ENCODE data around the gene SYTL2. TPM values are rescaled to one million over a fixed set of nuclear protein-coding genes. Genes with fewer than 3 reads are reported as not detected.

SYTL2 gene
- total and polyA plus RNA-seq, 2 experiments from 2014 or later = 3.4 to 7.2 TPM

DNA sequence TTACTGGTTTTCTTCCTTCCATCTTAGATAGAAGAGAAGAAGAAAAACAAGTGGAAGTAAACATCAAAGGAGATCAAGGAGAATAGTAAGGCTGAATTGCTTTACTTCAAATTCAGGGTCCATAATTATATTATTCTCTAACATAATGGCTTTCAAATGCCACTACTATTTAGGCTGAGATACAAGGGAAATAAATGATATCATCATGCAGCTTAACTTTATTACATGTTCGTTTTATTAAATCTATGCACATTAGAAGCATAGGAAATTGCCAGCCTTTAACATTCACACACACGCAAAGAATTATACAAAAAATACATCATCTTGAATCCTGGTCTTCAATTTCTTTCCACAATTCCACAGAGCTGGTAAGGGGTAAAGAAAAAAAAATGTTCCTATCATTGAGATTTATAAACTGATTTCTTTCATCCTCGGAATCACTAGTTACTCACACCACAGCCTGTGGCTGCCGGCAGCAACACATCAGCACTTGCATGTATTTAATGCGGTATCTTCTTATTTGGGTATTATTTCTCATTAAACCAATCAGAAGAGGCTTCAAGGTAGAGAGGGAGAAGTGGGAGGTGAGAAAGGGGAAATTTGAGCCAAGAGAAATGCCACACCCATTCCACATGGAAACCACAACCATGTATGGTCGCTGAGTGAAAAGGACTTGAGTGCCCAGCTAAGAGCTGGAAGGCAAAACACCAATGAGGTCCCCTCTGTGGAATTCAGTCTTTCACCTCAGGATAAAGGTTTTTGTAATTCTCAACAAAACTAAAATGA lies 26.3 kb downstream of the SYTL2 start:
- Histone ChIP-seq H3K36me3 (ENCODE audit: insufficient read depth) (no peaks in the 10 kb centered on the region), H3K27ac (ENCODE audit: low read depth) (no peak overlapping the region), H3K9me2 (ENCODE audit: insufficient read depth) (0 out of 2 replicates have a peak, but pooled peaks cover 10% of the 10 kb centered on the region), H4K20me1 (replicated peaks; ENCODE audit: insufficient read depth) (no peaks in the 10 kb centered on the region), H3K79me2 (replicated peaks; ENCODE audit: insufficient read depth) (no peaks in the 10 kb centered on the region), H2AFZ (no peak overlapping the region), H3K27me3 (ENCODE audit: insufficient read depth) (no peaks in the 10 kb centered on the region), H3K4me1 (ENCODE audit: insufficient read depth) (no peaks in the 10 kb centered on the region), H3K4me3 (no peak overlapping the region), H3F3A (replicated peaks; ENCODE audit: low read depth) (no peaks in the 10 kb centered on the region), H3K4me2 (no peak overlapping the region)
- H3K9me3 Mint-ChIP-seq = peaks cover 13% of the 10 kb centered on the region
- no peak for TF ChIP-seq NANOG (IDR thresholded peaks at IDR 0.05; ENCODE audit: borderline replicate concordance)
- TF ChIP-seq, protein P1, sequence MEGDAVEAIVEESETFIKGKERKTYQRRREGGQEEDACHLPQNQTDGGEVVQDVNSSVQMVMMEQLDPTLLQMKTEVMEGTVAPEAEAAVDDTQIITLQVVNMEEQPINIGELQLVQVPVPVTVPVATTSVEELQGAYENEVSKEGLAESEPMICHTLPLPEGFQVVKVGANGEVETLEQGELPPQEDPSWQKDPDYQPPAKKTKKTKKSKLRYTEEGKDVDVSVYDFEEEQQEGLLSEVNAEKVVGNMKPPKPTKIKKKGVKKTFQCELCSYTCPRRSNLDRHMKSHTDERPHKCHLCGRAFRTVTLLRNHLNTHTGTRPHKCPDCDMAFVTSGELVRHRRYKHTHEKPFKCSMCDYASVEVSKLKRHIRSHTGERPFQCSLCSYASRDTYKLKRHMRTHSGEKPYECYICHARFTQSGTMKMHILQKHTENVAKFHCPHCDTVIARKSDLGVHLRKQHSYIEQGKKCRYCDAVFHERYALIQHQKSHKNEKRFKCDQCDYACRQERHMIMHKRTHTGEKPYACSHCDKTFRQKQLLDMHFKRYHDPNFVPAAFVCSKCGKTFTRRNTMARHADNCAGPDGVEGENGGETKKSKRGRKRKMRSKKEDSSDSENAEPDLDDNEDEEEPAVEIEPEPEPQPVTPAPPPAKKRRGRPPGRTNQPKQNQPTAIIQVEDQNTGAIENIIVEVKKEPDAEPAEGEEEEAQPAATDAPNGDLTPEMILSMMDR (conservative IDR thresholded peaks at IDR 0.05; ENCODE audit: low read depth in 2 of 2) = no peak
- TF ChIP-seq ZNF114 (CRISPR knock-in tag; IDR thresholded peaks at IDR 0.05) = no peak
- no peak for TF ChIP-seq POLR2AphosphoS5 (IDR thresholded peaks at IDR 0.05; ENCODE audit: low read depth)
- TF ChIP-seq ZNF331 (CRISPR knock-in tag; IDR thresholded peaks at IDR 0.05; ENCODE audit: low read depth) = no peak
- TF ChIP-seq, protein P2, sequence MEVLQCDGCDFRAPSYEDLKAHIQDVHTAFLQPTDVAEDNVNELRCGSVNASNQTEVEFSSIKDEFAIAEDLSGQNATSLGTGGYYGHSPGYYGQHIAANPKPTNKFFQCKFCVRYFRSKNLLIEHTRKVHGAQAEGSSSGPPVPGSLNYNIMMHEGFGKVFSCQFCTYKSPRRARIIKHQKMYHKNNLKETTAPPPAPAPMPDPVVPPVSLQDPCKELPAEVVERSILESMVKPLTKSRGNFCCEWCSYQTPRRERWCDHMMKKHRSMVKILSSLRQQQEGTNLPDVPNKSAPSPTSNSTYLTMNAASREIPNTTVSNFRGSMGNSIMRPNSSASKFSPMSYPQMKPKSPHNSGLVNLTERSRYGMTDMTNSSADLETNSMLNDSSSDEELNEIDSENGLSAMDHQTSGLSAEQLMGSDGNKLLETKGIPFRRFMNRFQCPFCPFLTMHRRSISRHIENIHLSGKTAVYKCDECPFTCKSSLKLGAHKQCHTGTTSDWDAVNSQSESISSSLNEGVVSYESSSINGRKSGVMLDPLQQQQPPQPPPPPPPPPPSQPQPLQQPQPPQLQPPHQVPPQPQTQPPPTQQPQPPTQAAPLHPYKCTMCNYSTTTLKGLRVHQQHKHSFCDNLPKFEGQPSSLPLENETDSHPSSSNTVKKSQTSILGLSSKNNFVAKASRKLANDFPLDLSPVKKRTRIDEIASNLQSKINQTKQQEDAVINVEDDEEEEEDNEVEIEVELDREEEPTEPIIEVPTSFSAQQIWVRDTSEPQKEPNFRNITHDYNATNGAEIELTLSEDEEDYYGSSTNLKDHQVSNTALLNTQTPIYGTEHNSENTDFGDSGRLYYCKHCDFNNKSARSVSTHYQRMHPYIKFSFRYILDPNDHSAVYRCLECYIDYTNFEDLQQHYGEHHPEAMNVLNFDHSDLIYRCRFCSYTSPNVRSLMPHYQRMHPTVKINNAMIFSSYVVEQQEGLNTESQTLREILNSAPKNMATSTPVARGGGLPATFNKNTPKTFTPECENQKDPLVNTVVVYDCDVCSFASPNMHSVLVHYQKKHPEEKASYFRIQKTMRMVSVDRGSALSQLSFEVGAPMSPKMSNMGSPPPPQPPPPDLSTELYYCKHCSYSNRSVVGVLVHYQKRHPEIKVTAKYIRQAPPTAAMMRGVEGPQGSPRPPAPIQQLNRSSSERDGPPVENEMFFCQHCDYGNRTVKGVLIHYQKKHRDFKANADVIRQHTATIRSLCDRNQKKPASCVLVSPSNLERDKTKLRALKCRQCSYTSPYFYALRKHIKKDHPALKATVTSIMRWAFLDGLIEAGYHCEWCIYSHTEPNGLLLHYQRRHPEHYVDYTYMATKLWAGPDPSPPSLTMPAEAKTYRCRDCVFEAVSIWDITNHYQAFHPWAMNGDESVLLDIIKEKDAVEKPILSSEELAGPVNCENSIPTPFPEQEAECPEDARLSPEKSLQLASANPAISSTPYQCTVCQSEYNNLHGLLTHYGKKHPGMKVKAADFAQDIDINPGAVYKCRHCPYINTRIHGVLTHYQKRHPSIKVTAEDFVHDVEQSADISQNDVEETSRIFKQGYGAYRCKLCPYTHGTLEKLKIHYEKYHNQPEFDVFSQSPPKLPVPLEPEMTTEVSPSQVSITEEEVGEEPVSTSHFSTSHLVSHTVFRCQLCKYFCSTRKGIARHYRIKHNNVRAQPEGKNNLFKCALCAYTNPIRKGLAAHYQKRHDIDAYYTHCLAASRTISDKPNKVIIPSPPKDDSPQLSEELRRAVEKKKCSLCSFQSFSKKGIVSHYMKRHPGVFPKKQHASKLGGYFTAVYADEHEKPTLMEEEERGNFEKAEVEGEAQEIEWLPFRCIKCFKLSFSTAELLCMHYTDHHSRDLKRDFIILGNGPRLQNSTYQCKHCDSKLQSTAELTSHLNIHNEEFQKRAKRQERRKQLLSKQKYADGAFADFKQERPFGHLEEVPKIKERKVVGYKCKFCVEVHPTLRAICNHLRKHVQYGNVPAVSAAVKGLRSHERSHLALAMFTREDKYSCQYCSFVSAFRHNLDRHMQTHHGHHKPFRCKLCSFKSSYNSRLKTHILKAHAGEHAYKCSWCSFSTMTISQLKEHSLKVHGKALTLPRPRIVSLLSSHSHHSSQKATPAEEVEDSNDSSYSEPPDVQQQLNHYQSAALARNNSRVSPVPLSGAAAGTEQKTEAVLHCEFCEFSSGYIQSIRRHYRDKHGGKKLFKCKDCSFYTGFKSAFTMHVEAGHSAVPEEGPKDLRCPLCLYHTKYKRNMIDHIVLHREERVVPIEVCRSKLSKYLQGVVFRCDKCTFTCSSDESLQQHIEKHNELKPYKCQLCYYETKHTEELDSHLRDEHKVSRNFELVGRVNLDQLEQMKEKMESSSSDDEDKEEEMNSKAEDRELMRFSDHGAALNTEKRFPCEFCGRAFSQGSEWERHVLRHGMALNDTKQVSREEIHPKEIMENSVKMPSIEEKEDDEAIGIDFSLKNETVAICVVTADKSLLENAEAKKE (CRISPR knock-in tag; IDR thresholded peaks at IDR 0.05) = no peak
- no peak for TF ChIP-seq EZH2phosphoT487 (IDR thresholded peaks at IDR 0.05; ENCODE audit: unreplicated experiment)
- TF ChIP-seq, protein P3, sequence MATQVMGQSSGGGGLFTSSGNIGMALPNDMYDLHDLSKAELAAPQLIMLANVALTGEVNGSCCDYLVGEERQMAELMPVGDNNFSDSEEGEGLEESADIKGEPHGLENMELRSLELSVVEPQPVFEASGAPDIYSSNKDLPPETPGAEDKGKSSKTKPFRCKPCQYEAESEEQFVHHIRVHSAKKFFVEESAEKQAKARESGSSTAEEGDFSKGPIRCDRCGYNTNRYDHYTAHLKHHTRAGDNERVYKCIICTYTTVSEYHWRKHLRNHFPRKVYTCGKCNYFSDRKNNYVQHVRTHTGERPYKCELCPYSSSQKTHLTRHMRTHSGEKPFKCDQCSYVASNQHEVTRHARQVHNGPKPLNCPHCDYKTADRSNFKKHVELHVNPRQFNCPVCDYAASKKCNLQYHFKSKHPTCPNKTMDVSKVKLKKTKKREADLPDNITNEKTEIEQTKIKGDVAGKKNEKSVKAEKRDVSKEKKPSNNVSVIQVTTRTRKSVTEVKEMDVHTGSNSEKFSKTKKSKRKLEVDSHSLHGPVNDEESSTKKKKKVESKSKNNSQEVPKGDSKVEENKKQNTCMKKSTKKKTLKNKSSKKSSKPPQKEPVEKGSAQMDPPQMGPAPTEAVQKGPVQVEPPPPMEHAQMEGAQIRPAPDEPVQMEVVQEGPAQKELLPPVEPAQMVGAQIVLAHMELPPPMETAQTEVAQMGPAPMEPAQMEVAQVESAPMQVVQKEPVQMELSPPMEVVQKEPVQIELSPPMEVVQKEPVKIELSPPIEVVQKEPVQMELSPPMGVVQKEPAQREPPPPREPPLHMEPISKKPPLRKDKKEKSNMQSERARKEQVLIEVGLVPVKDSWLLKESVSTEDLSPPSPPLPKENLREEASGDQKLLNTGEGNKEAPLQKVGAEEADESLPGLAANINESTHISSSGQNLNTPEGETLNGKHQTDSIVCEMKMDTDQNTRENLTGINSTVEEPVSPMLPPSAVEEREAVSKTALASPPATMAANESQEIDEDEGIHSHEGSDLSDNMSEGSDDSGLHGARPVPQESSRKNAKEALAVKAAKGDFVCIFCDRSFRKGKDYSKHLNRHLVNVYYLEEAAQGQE (IDR thresholded peaks at IDR 0.05; ENCODE audit: unreplicated experiment) = no peak
- TF ChIP-seq JUNB (IDR thresholded peaks at IDR 0.05; ENCODE audit: unreplicated experiment) = no peak
- no peak for TF ChIP-seq EZH2 (IDR thresholded peaks at IDR 0.05; ENCODE audit: low read depth, unreplicated experiment)
- no peaks in the 10 kb centered on the region for H3K27me3 Mint-ChIP-seq (ENCODE audit: insufficient read depth, low read depth, poor library complexity)
- peak; percentile 29 for DNase-seq (ENCODE audit: low spot score)
- no peak overlapping the region for H3K27ac Mint-ChIP-seq
- ATAC-seq = peak; percentile 68
- H3K4me1 Mint-ChIP-seq = peaks cover 3% of the 10 kb centered on the region; the same call in 2 of the 3 replicates
- H3K4me3 Mint-ChIP-seq = no peak overlapping the region
- peaks cover 7% of the 10 kb centered on the region for H3K36me3 Mint-ChIP-seq (ENCODE audit: low read depth)

Measured in GM23338 (cell line).